Measurements from ENCODE around the gene ODC1.

The ODC1 gene

DNA sequence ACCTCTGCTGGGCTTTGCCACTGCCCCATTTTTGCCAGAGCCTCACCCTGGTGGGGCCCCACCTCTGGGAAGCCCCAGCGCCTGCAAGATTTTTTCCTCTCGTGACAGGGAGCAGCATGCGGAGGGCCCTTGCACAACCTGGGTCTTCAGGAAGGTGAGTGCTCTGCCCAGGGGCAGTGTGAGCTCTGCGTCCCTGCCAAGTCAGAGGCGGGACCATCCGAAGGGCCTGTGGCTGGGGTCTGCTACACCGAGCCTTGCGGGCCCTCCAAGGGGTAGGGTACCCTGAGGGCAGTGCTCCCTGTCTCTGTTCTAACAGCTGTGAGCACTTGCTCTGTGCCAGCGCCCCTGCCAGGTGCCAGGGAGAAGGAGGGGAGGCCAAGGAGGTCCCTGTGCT is 5.8 kb upstream of the ODC1 start:
- H3K4me3 ChIP-seq (ENCODE audit: low read depth, low read length, poor library complexity, severe bottlenecking), result no peak overlapping the region
- H3K27me3 ChIP-seq (ENCODE audit: insufficient read depth, low read length), result peaks cover 14% of the 10 kb centered on the region; the same call in 1 of the 2 replicates
- H3K27ac ChIP-seq (ENCODE audit: low read depth, low read length, poor library complexity, severe bottlenecking), result no peak overlapping the region
- no peaks in the 10 kb centered on the region for H3K9me3 ChIP-seq (ENCODE audit: low read length)
- no peaks in the 10 kb centered on the region for H4K20me1 ChIP-seq (ENCODE audit: insufficient read depth, low read length)
- H3K4me2 ChIP-seq (ENCODE audit: low read length), result no peak overlapping the region
- no peaks in the 10 kb centered on the region for H3K79me2 ChIP-seq (ENCODE audit: insufficient read depth, low read length)
- H3K4me1 ChIP-seq (ENCODE audit: insufficient read depth, low read length, severe bottlenecking), result peaks cover 8% of the 10 kb centered on the region
- no peak overlapping the region for H2AFZ ChIP-seq (ENCODE audit: low read length)
- H3K9ac ChIP-seq (ENCODE audit: low read length), result no peak overlapping the region
- TF ChIP-seq, protein P1, sequence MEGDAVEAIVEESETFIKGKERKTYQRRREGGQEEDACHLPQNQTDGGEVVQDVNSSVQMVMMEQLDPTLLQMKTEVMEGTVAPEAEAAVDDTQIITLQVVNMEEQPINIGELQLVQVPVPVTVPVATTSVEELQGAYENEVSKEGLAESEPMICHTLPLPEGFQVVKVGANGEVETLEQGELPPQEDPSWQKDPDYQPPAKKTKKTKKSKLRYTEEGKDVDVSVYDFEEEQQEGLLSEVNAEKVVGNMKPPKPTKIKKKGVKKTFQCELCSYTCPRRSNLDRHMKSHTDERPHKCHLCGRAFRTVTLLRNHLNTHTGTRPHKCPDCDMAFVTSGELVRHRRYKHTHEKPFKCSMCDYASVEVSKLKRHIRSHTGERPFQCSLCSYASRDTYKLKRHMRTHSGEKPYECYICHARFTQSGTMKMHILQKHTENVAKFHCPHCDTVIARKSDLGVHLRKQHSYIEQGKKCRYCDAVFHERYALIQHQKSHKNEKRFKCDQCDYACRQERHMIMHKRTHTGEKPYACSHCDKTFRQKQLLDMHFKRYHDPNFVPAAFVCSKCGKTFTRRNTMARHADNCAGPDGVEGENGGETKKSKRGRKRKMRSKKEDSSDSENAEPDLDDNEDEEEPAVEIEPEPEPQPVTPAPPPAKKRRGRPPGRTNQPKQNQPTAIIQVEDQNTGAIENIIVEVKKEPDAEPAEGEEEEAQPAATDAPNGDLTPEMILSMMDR (IDR thresholded peaks at IDR 0.05; ENCODE audit: low read length), result no peak
- TF ChIP-seq EZH2 (IDR thresholded peaks at IDR 0.05; ENCODE audit: borderline replicate concordance, low read length), result no peak
- H3F3A ChIP-seq (ENCODE audit: insufficient read depth, low read length), result no peaks in the 10 kb centered on the region
- no peaks in the 10 kb centered on the region for H3K36me3 ChIP-seq (ENCODE audit: insufficient read depth, low read length)
- no peaks in the 10 kb centered on the region for H3K9me2 ChIP-seq (ENCODE audit: low read depth, low read length)

DNA sequence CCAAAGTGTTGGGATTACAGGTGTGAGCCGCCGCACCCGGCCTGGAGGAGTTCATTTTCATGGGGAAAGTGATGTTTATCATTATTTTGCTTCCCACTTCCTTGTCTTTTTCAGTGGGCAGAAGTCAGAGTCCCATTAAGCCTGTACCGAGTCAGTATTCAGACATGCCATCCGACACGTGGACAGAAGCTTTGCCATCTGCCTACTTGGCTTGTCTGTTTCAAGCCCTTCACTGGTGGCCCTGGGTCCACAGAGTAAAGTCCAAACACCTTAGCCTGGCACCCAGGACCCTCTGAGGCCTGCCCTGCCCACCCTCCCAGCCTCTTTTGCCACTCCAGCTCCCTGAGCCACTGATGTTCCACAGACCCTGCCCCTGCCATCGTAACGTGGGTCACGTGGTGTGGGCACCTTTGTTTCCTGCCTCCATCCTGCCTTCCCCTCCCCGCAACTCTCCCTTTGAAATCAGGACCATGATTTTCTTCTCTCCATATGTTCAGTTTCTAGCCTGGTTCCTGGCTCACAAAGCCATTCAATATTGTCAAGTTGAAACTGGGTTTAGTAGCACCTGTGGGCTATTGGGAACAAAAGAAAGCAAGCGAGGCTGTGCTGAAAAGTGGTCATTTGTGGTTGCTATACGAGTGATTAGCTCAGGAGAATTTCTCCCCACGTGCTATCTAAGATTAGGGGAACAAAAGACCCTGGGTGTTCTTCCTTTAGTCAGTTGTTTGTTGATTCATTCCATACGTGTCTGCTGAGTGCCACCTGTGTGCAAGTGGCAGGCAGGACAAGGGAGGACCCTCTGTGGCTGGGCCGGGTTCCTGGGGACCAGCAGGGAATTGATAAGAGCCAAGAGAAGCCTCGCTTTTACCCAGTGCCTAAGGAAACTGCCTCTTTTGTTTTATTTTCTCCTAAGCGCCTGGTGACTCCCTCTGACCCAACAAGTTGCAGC is 5.1 kb upstream of the ODC1 start:
- H3K9me3 ChIP-seq (ENCODE audit: low read length), result no peaks in the 10 kb centered on the region
- no peak overlapping the region for H2AFZ ChIP-seq (ENCODE audit: low read length)
- H3K36me3 ChIP-seq (ENCODE audit: insufficient read depth, low read length), result no peaks in the 10 kb centered on the region
- no peaks in the 10 kb centered on the region for H4K20me1 ChIP-seq (ENCODE audit: insufficient read depth, low read length)
- H3K9ac ChIP-seq (ENCODE audit: low read length), result no peak overlapping the region
- no peaks in the 10 kb centered on the region for H3K79me2 ChIP-seq (ENCODE audit: insufficient read depth, low read length)
- TF ChIP-seq, protein P1 (IDR thresholded peaks at IDR 0.05; ENCODE audit: low read length), result no peak
- TF ChIP-seq EZH2 (IDR thresholded peaks at IDR 0.05; ENCODE audit: borderline replicate concordance, low read length), result no peak
- H3K27me3 ChIP-seq (ENCODE audit: insufficient read depth, low read length), result peaks cover 14% of the 10 kb centered on the region; the same call in 1 of the 2 replicates
- H3K9me2 ChIP-seq (ENCODE audit: low read depth, low read length), result no peaks in the 10 kb centered on the region
- H3K4me3 ChIP-seq (ENCODE audit: low read depth, low read length, poor library complexity, severe bottlenecking), result no peak overlapping the region
- H3F3A ChIP-seq (ENCODE audit: insufficient read depth, low read length), result no peaks in the 10 kb centered on the region
- H3K4me1 ChIP-seq (ENCODE audit: insufficient read depth, low read length, severe bottlenecking), result peaks cover 12% of the 10 kb centered on the region
- H3K27ac ChIP-seq (ENCODE audit: low read depth, low read length, poor library complexity, severe bottlenecking), result no peak overlapping the region
- no peak overlapping the region for H3K4me2 ChIP-seq (ENCODE audit: low read length)

DNA sequence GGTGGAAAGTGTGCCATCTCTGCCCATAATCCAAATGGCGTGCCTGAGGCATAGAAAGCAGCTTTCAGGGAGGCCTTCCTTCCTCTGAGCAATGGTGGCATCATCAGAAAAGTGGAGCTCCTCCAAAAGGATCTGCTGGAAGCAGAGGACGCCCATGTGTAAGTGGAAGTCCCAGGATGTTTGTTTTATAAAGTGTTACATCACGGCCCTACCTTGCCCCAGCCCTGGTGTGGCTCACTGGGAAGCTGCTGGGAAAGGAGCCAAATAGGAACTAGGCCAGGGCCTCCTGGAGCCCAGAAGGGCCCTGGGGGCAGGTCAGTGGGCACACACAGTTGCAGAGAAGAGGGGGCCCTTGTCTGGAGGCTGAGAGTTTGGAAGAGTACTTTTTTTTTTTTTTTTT is 4.2 kb upstream of the ODC1 start:
- no peak overlapping the region for H3K9ac ChIP-seq (ENCODE audit: low read length)
- no peaks in the 10 kb centered on the region for H3F3A ChIP-seq (ENCODE audit: insufficient read depth, low read length)
- peaks cover 14% of the 10 kb centered on the region; the same call in 1 of the 2 replicates for H3K27me3 ChIP-seq (ENCODE audit: insufficient read depth, low read length)
- no peaks in the 10 kb centered on the region for H3K9me3 ChIP-seq (ENCODE audit: low read length)
- peaks cover 3% of the 10 kb centered on the region for H3K36me3 ChIP-seq (ENCODE audit: insufficient read depth, low read length)
- no peak overlapping the region for H3K4me3 ChIP-seq (ENCODE audit: low read depth, low read length, poor library complexity, severe bottlenecking)
- TF ChIP-seq, protein P1 (IDR thresholded peaks at IDR 0.05; ENCODE audit: low read length), result no peak
- no peak for TF ChIP-seq EZH2 (IDR thresholded peaks at IDR 0.05; ENCODE audit: borderline replicate concordance, low read length)
- no peak overlapping the region for H3K4me2 ChIP-seq (ENCODE audit: low read length)
- H3K9me2 ChIP-seq (ENCODE audit: low read depth, low read length), result no peaks in the 10 kb centered on the region
- no peak overlapping the region for H3K27ac ChIP-seq (ENCODE audit: low read depth, low read length, poor library complexity, severe bottlenecking)
- no peak overlapping the region for H2AFZ ChIP-seq (ENCODE audit: low read length)
- peaks cover 12% of the 10 kb centered on the region for H3K4me1 ChIP-seq (ENCODE audit: insufficient read depth, low read length, severe bottlenecking)
- peaks cover 3% of the 10 kb centered on the region for H3K79me2 ChIP-seq (ENCODE audit: insufficient read depth, low read length)
- H4K20me1 ChIP-seq (ENCODE audit: insufficient read depth, low read length), result no peaks in the 10 kb centered on the region
